Measurements from ENCODE around the gene PPP1R7. TPM values are rescaled to one million over a fixed set of nuclear protein-coding genes. Genes with fewer than 3 reads are reported as not detected.

Gene PPP1R7
- total RNA-seq, 1 donor from 2014 or later: 43.1 TPM

GRCh38 chr2:241115361-241115760 lies 34.9 kb upstream of the PPP1R7 start:
- Mint-ChIP-seq H3K27me3 (ENCODE audit: low read depth) (no peaks in the 10 kb centered on the region), H3K9me3 (ENCODE audit: low read depth) (no peaks in the 10 kb centered on the region), H3K27ac (ENCODE audit: unreplicated experiment) (no peak overlapping the region), H3K4me3 (ENCODE audit: unreplicated experiment) (no peak overlapping the region), H3K36me3 (ENCODE audit: low read depth) (peaks cover 1% of the 10 kb centered on the region), H3K4me1 (ENCODE audit: low read depth) (no peaks in the 10 kb centered on the region)
- no peak for DNase-seq (ENCODE audit: low spot score)
- TF ChIP-seq CTCF (IDR thresholded peaks at IDR 0.05): no peak

GRCh38 chr2:241116606-241117560 lies 33.4 kb upstream of the PPP1R7 start:
- DNase-seq (ENCODE audit: low spot score): no peak
- H3K4me1 Mint-ChIP-seq (ENCODE audit: low read depth): no peaks in the 10 kb centered on the region
- H3K9me3 Mint-ChIP-seq (ENCODE audit: low read depth): peaks cover 10% of the 10 kb centered on the region
- TF ChIP-seq CTCF (IDR thresholded peaks at IDR 0.05): no peak
- peaks cover 8% of the 10 kb centered on the region for H3K36me3 Mint-ChIP-seq (ENCODE audit: low read depth)
- H3K4me3 Mint-ChIP-seq (ENCODE audit: unreplicated experiment): no peak overlapping the region
- no peak overlapping the region for H3K27ac Mint-ChIP-seq (ENCODE audit: unreplicated experiment)
- H3K27me3 Mint-ChIP-seq (ENCODE audit: low read depth): no peaks in the 10 kb centered on the region

GRCh38 chr2:241118737-241119505 lies 31.3 kb upstream of the PPP1R7 start:
- no peak overlapping the region for H3K27ac Mint-ChIP-seq (ENCODE audit: unreplicated experiment)
- H3K4me1 Mint-ChIP-seq (ENCODE audit: low read depth): no peaks in the 10 kb centered on the region
- peaks cover 8% of the 10 kb centered on the region for H3K36me3 Mint-ChIP-seq (ENCODE audit: low read depth)
- no peaks in the 10 kb centered on the region for H3K27me3 Mint-ChIP-seq (ENCODE audit: low read depth)
- DNase-seq (ENCODE audit: low spot score): peak; percentile 72
- no peak for TF ChIP-seq CTCF (IDR thresholded peaks at IDR 0.05)
- H3K4me3 Mint-ChIP-seq (ENCODE audit: unreplicated experiment): no peak overlapping the region
- H3K9me3 Mint-ChIP-seq (ENCODE audit: low read depth): peaks cover 10% of the 10 kb centered on the region

GRCh38 chr2:241120440-241120839 lies 29.8 kb upstream of the PPP1R7 start:
- DNase-seq (ENCODE audit: low spot score): no peak
- H3K4me3 Mint-ChIP-seq (ENCODE audit: unreplicated experiment): no peak overlapping the region
- H3K9me3 Mint-ChIP-seq (ENCODE audit: low read depth): peaks cover 10% of the 10 kb centered on the region
- H3K27ac Mint-ChIP-seq (ENCODE audit: unreplicated experiment): no peak overlapping the region
- peaks cover 8% of the 10 kb centered on the region for H3K36me3 Mint-ChIP-seq (ENCODE audit: low read depth)
- no peaks in the 10 kb centered on the region for H3K27me3 Mint-ChIP-seq (ENCODE audit: low read depth)
- no peak for TF ChIP-seq CTCF (IDR thresholded peaks at IDR 0.05)
- H3K4me1 Mint-ChIP-seq (ENCODE audit: low read depth): no peaks in the 10 kb centered on the region

- H3K27ac Mint-ChIP-seq (ENCODE audit: unreplicated experiment): no peak overlapping the region
- no peak for TF ChIP-seq CTCF (IDR thresholded peaks at IDR 0.05)
- peaks cover 10% of the 10 kb centered on the region for H3K9me3 Mint-ChIP-seq (ENCODE audit: low read depth)
- no peaks in the 10 kb centered on the region for H3K4me1 Mint-ChIP-seq (ENCODE audit: low read depth)
- H3K4me3 Mint-ChIP-seq (ENCODE audit: unreplicated experiment): no peak overlapping the region
- no peaks in the 10 kb centered on the region for H3K27me3 Mint-ChIP-seq (ENCODE audit: low read depth)
- peaks cover 8% of the 10 kb centered on the region for H3K36me3 Mint-ChIP-seq (ENCODE audit: low read depth)
- no peak for DNase-seq (ENCODE audit: low spot score)
These were observed 29.3 kb upstream of the PPP1R7 start for GRCh38 chr2:241121008-241121407.
